ENCODE measurements around the gene SLC6A8.

GRCh38 chrX:153649178-153649914 is 38.4 kb upstream of the SLC6A8 start:
- TF ChIP-seq CTCF (IDR thresholded peaks at IDR 0.05; ENCODE audit: extremely low read depth in 1 of 2, insufficient read depth in 1 of 2, low read depth in 1 of 2, low read length in 2 of 2) (peak; percentile 19 to 51), POLR2A (IDR thresholded peaks at IDR 0.05; ENCODE audit: low read depth, low read length) (no peak), MYC (IDR thresholded peaks at IDR 0.05; ENCODE audit: low read depth, low read length) (no peak), FOS (IDR thresholded peaks at IDR 0.05; ENCODE audit: borderline replicate concordance, insufficient read depth, low read length) (no peak), POLR2AphosphoS5 (IDR thresholded peaks at IDR 0.05; ENCODE audit: insufficient read depth, low read depth, low read length) (no peak), EZH2 (IDR thresholded peaks at IDR 0.05; ENCODE audit: borderline replicate concordance, low read depth, low read length, severe bottlenecking) (no peak), MAX (IDR thresholded peaks at IDR 0.05; ENCODE audit: insufficient read depth, insufficient read length) (no peak)
